K562 (cell line): ENCODE results near the gene ITSN1.

Source experiments
- TARDBP ChIP-seq: fragments of 450-650 bp; IDR thresholded peaks from 2 replicates; pipeline ENCODE4 v1.6.1; 2016
- ZBTB17 ChIP-seq: fragments of 450-650 bp; formaldehyde crosslinking; IDR thresholded peaks from 2 replicates; pipeline ENCODE4 v1.4.0; 2020; ENCODE audit warnings: mild to moderate bottlenecking
- TF ChIP-seq, protein P1 (sequence below), 2 experiments: fragments of 450-650 bp; formaldehyde crosslinking in 1 of 2; IDR thresholded peaks; 2 replicates each; pipeline versions ENCODE4 v1.4.0 to v1.6.1; 2014 to 2020; ENCODE audit warnings: mild to moderate bottlenecking in 2 of 2, borderline replicate concordance in 1 of 2, low read depth in 1 of 2
- TF ChIP-seq, protein P2 (sequence below), 3 experiments: IDR thresholded peaks in 2 of 3; conservative IDR thresholded peaks in 1 of 3; 2 replicates each; pipeline ENCODE4 v1.5.1; 2011 to 2012; ENCODE audit warnings: low read length in 3 of 3, mild to moderate bottlenecking in 3 of 3, control low read depth in 2 of 3, improper control_type of control experiment in 1 of 3, inconsistent platforms in 1 of 3, low read depth in 1 of 3, mixed read lengths in 1 of 3, moderate library complexity in 1 of 3; ENCODE audit not compliant: insufficient read depth in 2 of 3

DNA sequence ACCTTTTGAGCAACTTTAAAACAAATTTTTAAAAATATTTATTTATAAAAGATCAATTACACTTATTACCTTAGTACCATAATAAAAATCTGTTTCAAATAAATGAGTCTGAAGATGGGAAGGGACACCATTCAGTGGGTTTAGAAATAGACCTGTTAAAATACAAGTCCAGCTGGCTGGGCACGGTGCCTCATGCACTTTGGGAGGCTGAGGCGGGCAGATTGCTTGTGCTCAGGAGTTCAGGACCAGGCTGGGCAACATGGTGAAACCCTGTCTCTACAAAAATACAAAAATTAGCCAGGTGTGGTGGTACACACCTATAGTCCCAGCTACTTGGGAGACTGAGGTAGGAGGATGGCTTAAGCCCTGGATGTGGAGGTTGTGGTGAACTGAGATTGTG is 57.0 kb downstream of the ITSN1 start:
- TF ChIP-seq ZBTB17 (CRISPR knock-in tag) (no peak), TARDBP (no peak)
- TF ChIP-seq, protein P1, sequence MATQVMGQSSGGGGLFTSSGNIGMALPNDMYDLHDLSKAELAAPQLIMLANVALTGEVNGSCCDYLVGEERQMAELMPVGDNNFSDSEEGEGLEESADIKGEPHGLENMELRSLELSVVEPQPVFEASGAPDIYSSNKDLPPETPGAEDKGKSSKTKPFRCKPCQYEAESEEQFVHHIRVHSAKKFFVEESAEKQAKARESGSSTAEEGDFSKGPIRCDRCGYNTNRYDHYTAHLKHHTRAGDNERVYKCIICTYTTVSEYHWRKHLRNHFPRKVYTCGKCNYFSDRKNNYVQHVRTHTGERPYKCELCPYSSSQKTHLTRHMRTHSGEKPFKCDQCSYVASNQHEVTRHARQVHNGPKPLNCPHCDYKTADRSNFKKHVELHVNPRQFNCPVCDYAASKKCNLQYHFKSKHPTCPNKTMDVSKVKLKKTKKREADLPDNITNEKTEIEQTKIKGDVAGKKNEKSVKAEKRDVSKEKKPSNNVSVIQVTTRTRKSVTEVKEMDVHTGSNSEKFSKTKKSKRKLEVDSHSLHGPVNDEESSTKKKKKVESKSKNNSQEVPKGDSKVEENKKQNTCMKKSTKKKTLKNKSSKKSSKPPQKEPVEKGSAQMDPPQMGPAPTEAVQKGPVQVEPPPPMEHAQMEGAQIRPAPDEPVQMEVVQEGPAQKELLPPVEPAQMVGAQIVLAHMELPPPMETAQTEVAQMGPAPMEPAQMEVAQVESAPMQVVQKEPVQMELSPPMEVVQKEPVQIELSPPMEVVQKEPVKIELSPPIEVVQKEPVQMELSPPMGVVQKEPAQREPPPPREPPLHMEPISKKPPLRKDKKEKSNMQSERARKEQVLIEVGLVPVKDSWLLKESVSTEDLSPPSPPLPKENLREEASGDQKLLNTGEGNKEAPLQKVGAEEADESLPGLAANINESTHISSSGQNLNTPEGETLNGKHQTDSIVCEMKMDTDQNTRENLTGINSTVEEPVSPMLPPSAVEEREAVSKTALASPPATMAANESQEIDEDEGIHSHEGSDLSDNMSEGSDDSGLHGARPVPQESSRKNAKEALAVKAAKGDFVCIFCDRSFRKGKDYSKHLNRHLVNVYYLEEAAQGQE (IDR thresholded peaks at IDR 0.05; ENCODE audit: borderline replicate concordance), result no peak
- TF ChIP-seq, protein P1 (CRISPR knock-in tag; IDR thresholded peaks at IDR 0.05; ENCODE audit: low read depth), result no peak
- TF ChIP-seq, protein P2, sequence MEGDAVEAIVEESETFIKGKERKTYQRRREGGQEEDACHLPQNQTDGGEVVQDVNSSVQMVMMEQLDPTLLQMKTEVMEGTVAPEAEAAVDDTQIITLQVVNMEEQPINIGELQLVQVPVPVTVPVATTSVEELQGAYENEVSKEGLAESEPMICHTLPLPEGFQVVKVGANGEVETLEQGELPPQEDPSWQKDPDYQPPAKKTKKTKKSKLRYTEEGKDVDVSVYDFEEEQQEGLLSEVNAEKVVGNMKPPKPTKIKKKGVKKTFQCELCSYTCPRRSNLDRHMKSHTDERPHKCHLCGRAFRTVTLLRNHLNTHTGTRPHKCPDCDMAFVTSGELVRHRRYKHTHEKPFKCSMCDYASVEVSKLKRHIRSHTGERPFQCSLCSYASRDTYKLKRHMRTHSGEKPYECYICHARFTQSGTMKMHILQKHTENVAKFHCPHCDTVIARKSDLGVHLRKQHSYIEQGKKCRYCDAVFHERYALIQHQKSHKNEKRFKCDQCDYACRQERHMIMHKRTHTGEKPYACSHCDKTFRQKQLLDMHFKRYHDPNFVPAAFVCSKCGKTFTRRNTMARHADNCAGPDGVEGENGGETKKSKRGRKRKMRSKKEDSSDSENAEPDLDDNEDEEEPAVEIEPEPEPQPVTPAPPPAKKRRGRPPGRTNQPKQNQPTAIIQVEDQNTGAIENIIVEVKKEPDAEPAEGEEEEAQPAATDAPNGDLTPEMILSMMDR (IDR thresholded peaks at IDR 0.05 in 2 of 3, conservative IDR thresholded peaks at IDR 0.05 in 1 of 3; ENCODE audit: insufficient read depth in 2 of 3, low read depth in 1 of 3, low read length in 3 of 3), result no peak
